Neural cell (in vitro differentiated cells): ENCODE measurements around the gene CYRIA. TPM values are rescaled to one million over a fixed set of nuclear protein-coding genes. Genes with fewer than 3 reads are reported as not detected.

Experiments used
- H2AFZ ChIP-seq: fragments of 200-600, 300-800 bp; sonication (generic), shearing (Covaris generic); 2 replicates; pipeline ENCODE4 v1.6.0; 2014; ENCODE audit warnings: low read depth, mild to moderate bottlenecking, antibody characterized with exemption, low read length, moderate library complexity
- H3F3A ChIP-seq: fragments of 200-600 bp; shearing (Covaris generic); 2 replicates; pipeline ENCODE4 v1.6.1; 2016; ENCODE audit warnings: mild to moderate bottlenecking, moderate library complexity, mixed read lengths, antibody characterized with exemption, low read length; ENCODE audit not compliant: insufficient read depth, poor library complexity, severe bottlenecking
- H3K27ac ChIP-seq: fragments of 200-600, 300-800 bp; sonication (generic), shearing (Covaris generic); 2 replicates; pipeline ENCODE4 v1.5.1; 2014; ENCODE audit warnings: mild to moderate bottlenecking, low read length, moderate library complexity
- H3K27me3 ChIP-seq: fragments of 300-800, 200-600 bp; sonication (generic), shearing (Covaris generic); 2 replicates; pipeline ENCODE4 v1.6.0; 2014; ENCODE audit warnings: mild to moderate bottlenecking, low read depth, low read length, moderate library complexity; ENCODE audit not compliant: insufficient read depth
- H3K36me3 ChIP-seq: fragments of 300-800, 200-600 bp; sonication (generic), shearing (Covaris generic); 2 replicates; pipeline ENCODE4 v1.5.1; 2014; ENCODE audit warnings: mild to moderate bottlenecking, antibody characterized with exemption, low read length, moderate library complexity; ENCODE audit not compliant: insufficient read depth
- H3K4me2 ChIP-seq: fragments of 300-800, 200-600 bp; sonication (generic), shearing (Covaris generic); 2 replicates; pipeline ENCODE4 v1.6.0; 2014; ENCODE audit warnings: mild to moderate bottlenecking, low read length
- H3K4me3 ChIP-seq: fragments of 300-800, 200-600 bp; sonication (generic), shearing (Covaris generic); 2 replicates; pipeline ENCODE4 v1.5.1; 2014; ENCODE audit warnings: mild to moderate bottlenecking, low read length, moderate library complexity
- H3K79me2 ChIP-seq: fragments of 200-600 bp; shearing (Covaris generic); replicated peaks from 2 replicates; pipeline ENCODE4 v1.6.0; 2014; ENCODE audit warnings: mild to moderate bottlenecking, low read length, moderate library complexity; ENCODE audit not compliant: insufficient read depth
- H3K9ac ChIP-seq: fragments of 300-800, 200-600 bp; sonication (generic), shearing (Covaris generic); 2 replicates; pipeline ENCODE4 v1.6.1; 2016; ENCODE audit warnings: mild to moderate bottlenecking, low read length, mixed read lengths
- H3K9me2 ChIP-seq: fragments of 200-600 bp; shearing (Covaris generic); 2 replicates; pipeline ENCODE4 v1.6.1; 2016; ENCODE audit warnings: mild to moderate bottlenecking, low read length, mixed read lengths; ENCODE audit not compliant: insufficient read depth
- H3K9me3 ChIP-seq: fragments of 200-600, 300-800 bp; sonication (generic), shearing (Covaris generic); 2 replicates; pipeline ENCODE4 v1.6.1; 2016; ENCODE audit warnings: mild to moderate bottlenecking, mixed run types, low read length, moderate library complexity, mixed read lengths
- H4K20me1 ChIP-seq: fragments of 200-600 bp; shearing (Covaris generic); 2 replicates; pipeline ENCODE4 v1.6.1; 2016; ENCODE audit warnings: mild to moderate bottlenecking, mixed run types; ENCODE audit not compliant: insufficient read depth
- CTCF ChIP-seq: fragments of 450-650 bp; IDR thresholded peaks from 2 replicates; pipeline ENCODE4 v1.5.1; 2014; ENCODE audit warnings: antibody characterized with exemption, mild to moderate bottlenecking, moderate library complexity; ENCODE audit not compliant: poor library complexity, severe bottlenecking
- EP300 ChIP-seq: fragments of 450-650 bp; conservative IDR thresholded peaks from 2 replicates; pipeline ENCODE4 v1.6.1; 2014; ENCODE audit warnings: antibody characterized with exemption, mild to moderate bottlenecking, moderate library complexity; ENCODE audit not compliant: poor library complexity, severe bottlenecking
- EZH2 ChIP-seq: fragments of 200-600, 300-800 bp; shearing (Covaris generic), sonication (generic); IDR thresholded peaks from 2 replicates; pipeline ENCODE4 v1.6.1; 2014; ENCODE audit warnings: antibody characterized with exemption, low read length, borderline replicate concordance, mild to moderate bottlenecking; ENCODE audit not compliant: insufficient read depth, poor library complexity, severe bottlenecking
- MXI1 ChIP-seq: fragments of 450-650 bp; conservative IDR thresholded peaks from 2 replicates; pipeline ENCODE4 v1.6.1; 2014; ENCODE audit warnings: antibody characterized with exemption, mild to moderate bottlenecking; ENCODE audit not compliant: poor library complexity, severe bottlenecking
- POLR2AphosphoS5 ChIP-seq: IDR thresholded peaks from 2 replicates; pipeline ENCODE4 v1.6.1; 2012
- RAD21 ChIP-seq: fragments of 450-650 bp; conservative IDR thresholded peaks from 2 replicates; pipeline ENCODE4 v1.6.1; 2014; ENCODE audit warnings: antibody characterized with exemption, mild to moderate bottlenecking, moderate library complexity
- REST ChIP-seq: IDR thresholded peaks from 2 replicates; pipeline ENCODE4 v1.6.1; 2012; ENCODE audit warnings: borderline replicate concordance
- SMC3 ChIP-seq: fragments of 450-650 bp; conservative IDR thresholded peaks from 2 replicates; pipeline ENCODE4 v1.6.1; 2014; ENCODE audit warnings: antibody characterized with exemption, mild to moderate bottlenecking, moderate library complexity; ENCODE audit not compliant: poor library complexity
- TAF1 ChIP-seq: IDR thresholded peaks from 2 replicates; pipeline ENCODE4 v1.6.1; 2012; ENCODE audit warnings: low read depth
- polyA plus RNA-seq: library from polyadenylated mRNA; depleted of rRNA; stranded (reverse); fragments of >200 nt; gene quantifications from 2 replicates; pipeline ENCODE4 v1.2.3, GENCODE V29; 2014

The CYRIA gene
- polyA plus RNA-seq, 1 donor from 2014 or later, result 67.0 TPM

- H4K20me1 ChIP-seq, result no peaks in the 10 kb centered on the region
- no peak overlapping the region for H2AFZ ChIP-seq
- no peak overlapping the region for H3K9ac ChIP-seq
- no peaks in the 10 kb centered on the region for H3K36me3 ChIP-seq
- H3K27ac ChIP-seq, result no peak overlapping the region
- no peak overlapping the region for H3K4me2 ChIP-seq
- H3K9me3 ChIP-seq, result no peaks in the 10 kb centered on the region
- H3K4me3 ChIP-seq, result no peak overlapping the region
- no peaks in the 10 kb centered on the region for H3K79me2 ChIP-seq
- no peak for TF ChIP-seq EP300
- TF ChIP-seq POLR2AphosphoS5, result no peak
- no peak for TF ChIP-seq CTCF
- no peak for TF ChIP-seq SMC3
- no peak for TF ChIP-seq REST
- no peak for TF ChIP-seq EZH2
- no peak for TF ChIP-seq MXI1
- no peak for TF ChIP-seq RAD21
- no peak for TF ChIP-seq TAF1
- H3F3A ChIP-seq, result no peaks in the 10 kb centered on the region
- no peaks in the 10 kb centered on the region for H3K27me3 ChIP-seq
- H3K9me2 ChIP-seq, result no peaks in the 10 kb centered on the region
Observed at GRCh38 chr2:16687955-16688354, 22.3 kb upstream of the CYRIA start.

GRCh38 chr2:16687222-16687621, 21.6 kb upstream of the CYRIA start:
- H3K27ac ChIP-seq, result no peak overlapping the region
- no peaks in the 10 kb centered on the region for H3K9me2 ChIP-seq
- H3K4me2 ChIP-seq, result no peak overlapping the region
- H3K9me3 ChIP-seq, result no peaks in the 10 kb centered on the region
- H3F3A ChIP-seq, result no peaks in the 10 kb centered on the region
- TF ChIP-seq EP300 (no peak), RAD21 (no peak), TAF1 (no peak), POLR2AphosphoS5 (no peak), SMC3 (no peak), MXI1 (no peak), EZH2 (no peak), REST (no peak), CTCF (no peak)
- no peaks in the 10 kb centered on the region for H3K36me3 ChIP-seq
- no peaks in the 10 kb centered on the region for H3K27me3 ChIP-seq
- H2AFZ ChIP-seq, result no peak overlapping the region
- H3K9ac ChIP-seq, result no peak overlapping the region
- no peak overlapping the region for H3K4me3 ChIP-seq
- no peaks in the 10 kb centered on the region for H4K20me1 ChIP-seq
- no peaks in the 10 kb centered on the region for H3K79me2 ChIP-seq
